HEK293 (cell line): ENCODE data around the gene FBN2.

Experiments
- BCL11A ChIP-seq: fragments of 450-650 bp; formaldehyde crosslinking; IDR thresholded peaks from 2 replicates; pipeline ENCODE4 v1.5.1; 2016; ENCODE audit warnings: low read depth, missing biosample characterization, missing genetic modification characterization
- CTCF ChIP-seq: fragments of 450-650 bp; formaldehyde crosslinking; IDR thresholded peaks from 2 replicates; pipeline ENCODE4 v1.5.1; 2016; ENCODE audit warnings: missing biosample characterization, missing genetic modification characterization
- FEZF1 ChIP-seq: fragments of 450-650 bp; formaldehyde crosslinking; IDR thresholded peaks from 2 replicates; pipeline ENCODE4 v1.5.1; 2016; ENCODE audit warnings: missing biosample characterization, missing genetic modification characterization
- KLF17 ChIP-seq: fragments of 450-650 bp; formaldehyde crosslinking; IDR thresholded peaks from 2 replicates; pipeline ENCODE4 v1.5.1; 2016; ENCODE audit warnings: missing biosample characterization, missing genetic modification characterization
- OSR2 ChIP-seq: fragments of 450-650 bp; formaldehyde crosslinking; IDR thresholded peaks from 2 replicates; pipeline ENCODE4 v1.5.1; 2016; ENCODE audit warnings: missing biosample characterization, missing genetic modification characterization
- PRDM6 ChIP-seq: fragments of 450-650 bp; formaldehyde crosslinking; IDR thresholded peaks from 2 replicates; pipeline ENCODE4 v1.5.1; 2017; ENCODE audit warnings: missing biosample characterization, missing genetic modification characterization
- REST ChIP-seq: fragments of 450-650 bp; formaldehyde crosslinking; IDR thresholded peaks from 2 replicates; pipeline ENCODE4 v1.5.1; 2016; ENCODE audit warnings: missing biosample characterization, missing genetic modification characterization
- SP3 ChIP-seq: fragments of 450-650 bp; formaldehyde crosslinking; IDR thresholded peaks from 2 replicates; pipeline ENCODE4 v1.5.1; 2016; ENCODE audit warnings: missing biosample characterization, missing genetic modification characterization
- TCF7L2 ChIP-seq: IDR thresholded peaks from 2 replicates; pipeline ENCODE4 v1.6.1; 2011; ENCODE audit warnings: low read depth, mild to moderate bottlenecking, inconsistent platforms, low read length, moderate library complexity, borderline replicate concordance
- ZBTB20 ChIP-seq: fragments of 450-650 bp; formaldehyde crosslinking; IDR thresholded peaks from 2 replicates; pipeline ENCODE4 v1.5.1; 2016; ENCODE audit warnings: missing biosample characterization, missing genetic modification characterization
- ZNF140 ChIP-seq: fragments of 450-650 bp; formaldehyde crosslinking; IDR thresholded peaks from 2 replicates; pipeline ENCODE4 v1.5.1; 2016; ENCODE audit warnings: missing biosample characterization, missing genetic modification characterization
- ZNF16 ChIP-seq: fragments of 450-650 bp; formaldehyde crosslinking; IDR thresholded peaks from 2 replicates; pipeline ENCODE4 v1.5.1; 2016; ENCODE audit warnings: low read depth, missing biosample characterization, missing genetic modification characterization
- ZNF311 ChIP-seq: fragments of 450-650 bp; formaldehyde crosslinking; IDR thresholded peaks from 2 replicates; pipeline ENCODE4 v1.5.1; 2017; ENCODE audit warnings: missing biosample characterization, missing genetic modification characterization, borderline replicate concordance
- ZNF350 ChIP-seq: fragments of 450-650 bp; formaldehyde crosslinking; IDR thresholded peaks from 2 replicates; pipeline ENCODE4 v1.5.0; 2017; ENCODE audit warnings: missing biosample characterization, mild to moderate bottlenecking, missing genetic modification characterization
- ZNF37A ChIP-seq: fragments of 450-650 bp; IDR thresholded peaks from 2 replicates; pipeline ENCODE4 v1.5.1; 2018; ENCODE audit warnings: missing biosample characterization, missing genetic modification characterization
- ZNF404 ChIP-seq: fragments of 450-650 bp; formaldehyde crosslinking; IDR thresholded peaks from 2 replicates; pipeline ENCODE4 v1.5.1; 2017; ENCODE audit warnings: missing biosample characterization, missing genetic modification characterization
- ZNF513 ChIP-seq: fragments of 450-650 bp; IDR thresholded peaks from 2 replicates; pipeline ENCODE4 v1.5.1; 2018; ENCODE audit warnings: missing biosample characterization, missing genetic modification characterization
- ZNF518A ChIP-seq: fragments of 450-650 bp; formaldehyde crosslinking; conservative IDR thresholded peaks from 2 replicates; pipeline ENCODE4 v1.5.1; 2016; ENCODE audit warnings: low read depth, missing biosample characterization, missing genetic modification characterization
- ZNF530 ChIP-seq: fragments of 450-650 bp; formaldehyde crosslinking; IDR thresholded peaks from 2 replicates; pipeline ENCODE4 v1.5.1; 2016; ENCODE audit warnings: low read depth, missing biosample characterization, missing genetic modification characterization
- ZNF677 ChIP-seq: fragments of 450-650 bp; IDR thresholded peaks from 2 replicates; pipeline ENCODE4 v1.5.0; 2018; ENCODE audit warnings: missing biosample characterization, mild to moderate bottlenecking, missing genetic modification characterization, moderate library complexity
- ZNF777 ChIP-seq: fragments of 450-650 bp; formaldehyde crosslinking; IDR thresholded peaks from 2 replicates; pipeline ENCODE4 v1.5.1; 2017; ENCODE audit warnings: missing biosample characterization, missing genetic modification characterization, borderline replicate concordance
- ZNF792 ChIP-seq: fragments of 450-650 bp; formaldehyde crosslinking; IDR thresholded peaks from 2 replicates; pipeline ENCODE4 v1.5.1; 2016; ENCODE audit warnings: missing biosample characterization, missing genetic modification characterization
- ZNF837 ChIP-seq: fragments of 450-650 bp; formaldehyde crosslinking; IDR thresholded peaks from 2 replicates; pipeline ENCODE4 v1.5.1; 2016; ENCODE audit warnings: missing biosample characterization, missing genetic modification characterization
- ZNF843 ChIP-seq: fragments of 450-650 bp; formaldehyde crosslinking; IDR thresholded peaks from 2 replicates; pipeline ENCODE4 v1.5.1; 2016; ENCODE audit warnings: missing biosample characterization, missing genetic modification characterization

The FBN2 gene

GRCh38 chr5:128349044-128349858 lies 188.8 kb downstream of the FBN2 start (continued):
- TF ChIP-seq ZNF513 (no peak), ZNF777 (tag by site-specific recombination) (no peak), ZNF518A (tag by site-specific recombination) (no peak), ZNF837 (tag by site-specific recombination) (no peak), FEZF1 (tag by site-specific recombination) (peak; percentile 60), ZBTB20 (no peak), SP3 (tag by site-specific recombination) (no peak), REST (tag by site-specific recombination) (0 out of 2 replicates have a peak, but pooled peaks have one; percentile 21), ZNF404 (tag by site-specific recombination) (no peak), ZNF350 (tag by site-specific recombination) (no peak), BCL11A (tag by site-specific recombination) (no peak), TCF7L2 (no peak), ZNF792 (tag by site-specific recombination) (no peak), KLF17 (tag by site-specific recombination) (no peak), ZNF843 (tag by site-specific recombination) (peak; percentile 52; the same call in 1 of the 2 replicates), ZNF677 (tag by site-specific recombination) (no peak), ZNF16 (no peak), PRDM6 (tag by site-specific recombination) (peak; percentile 57), ZNF37A (tag by site-specific recombination) (no peak), ZNF140 (tag by site-specific recombination) (no peak), OSR2 (tag by site-specific recombination) (0 out of 2 replicates have a peak, but pooled peaks have one; percentile 20), ZNF530 (tag by site-specific recombination) (no peak), CTCF (no peak), ZNF311 (tag by site-specific recombination) (no peak)
